Measurements from ENCODE around the gene FILIP1L. TPM values are rescaled to one million over a fixed set of nuclear protein-coding genes. Genes with fewer than 3 reads are reported as not detected.

The FILIP1L gene
- total RNA-seq, 1 experiment from 2014 or later: 0.07 TPM

- Histone ChIP-seq H2BK5ac (ENCODE audit: insufficient read length, low read length) (no peak overlapping the region), H3K79me2 (ENCODE audit: insufficient read depth, low read length) (no peaks in the 10 kb centered on the region)
These were observed 325.1 kb downstream of the FILIP1L start for GRCh38 chr3:99789011-99789721.

More at GRCh38 chr3:99789011-99789721, 325.1 kb downstream of the FILIP1L start:
- Mint-ChIP-seq H3K27ac (no peak overlapping the region), H3K36me3 (ENCODE audit: insufficient read depth in 1 of 3, low read depth in 3 of 3) (no peaks in the 10 kb centered on the region), H3K4me3 (no peak overlapping the region), H3K9me3 (no peaks in the 10 kb centered on the region), H3K27me3 (ENCODE audit: low read depth) (no peaks in the 10 kb centered on the region; the same call in none of the 2 replicates), H3K4me1 (no peaks in the 10 kb centered on the region)
- H3K23ac ChIP-seq (ENCODE audit: insufficient read length, low read depth, low read length): no peak overlapping the region
- no peak overlapping the region for H2BK20ac ChIP-seq (ENCODE audit: low read depth, low read length, poor library complexity, severe bottlenecking)
- no CpG with 5 or more reads among the region's 3 CpGs for WGBS (ENCODE audit: extremely low coverage, insufficient read length, low lambda C conversion rate)
- H3K18ac ChIP-seq (ENCODE audit: insufficient read length, low read depth, low read length): no peak overlapping the region
- no peak overlapping the region for H3K9ac ChIP-seq (ENCODE audit: extremely low read depth, insufficient read length, low read length)
- no peak overlapping the region for H2AK5ac ChIP-seq (ENCODE audit: insufficient read length, low read length)
- no peak overlapping the region for H3K27ac ChIP-seq (ENCODE audit: insufficient read length, low read depth, low read length)
- no peak overlapping the region for H3K56ac ChIP-seq (ENCODE audit: insufficient read length, low read depth, low read length)
- H3K4ac ChIP-seq (ENCODE audit: low read depth, low read length): no peak overlapping the region
- no peak overlapping the region for H3K4me2 ChIP-seq (ENCODE audit: insufficient read depth, insufficient read length, low read length)
- TF ChIP-seq CTCF (conservative IDR thresholded peaks at IDR 0.05): peak; percentile 66
- H2AFZ ChIP-seq (ENCODE audit: low read length): no peak overlapping the region
- H3K27me3 ChIP-seq (ENCODE audit: insufficient read depth, low read length): no peaks in the 10 kb centered on the region
- no peak overlapping the region for H2BK15ac ChIP-seq (ENCODE audit: low read depth, low read length)
- DNase-seq: no peak
- H4K91ac ChIP-seq (ENCODE audit: insufficient read length, low read depth, low read length): no peak overlapping the region
- no peak overlapping the region for H2BK12ac ChIP-seq (ENCODE audit: insufficient read length, low read depth, low read length)
- H4K8ac ChIP-seq (replicated peaks; ENCODE audit: insufficient read length, low read depth, low read length): no peak overlapping the region
- no peaks in the 10 kb centered on the region for H3K23me2 ChIP-seq (ENCODE audit: insufficient read length, low read depth, low read length, poor library complexity, severe bottlenecking)
- no peak overlapping the region for H4K5ac ChIP-seq (ENCODE audit: insufficient read length, low read depth, low read length)
- no peak overlapping the region for H3K14ac ChIP-seq (ENCODE audit: insufficient read depth, low read length)
- no peaks in the 10 kb centered on the region for H3K9me3 ChIP-seq (ENCODE audit: control insufficient read depth, low read depth, low read length)
- H4K20me1 ChIP-seq (ENCODE audit: control insufficient read depth, insufficient read depth, insufficient read length): no peaks in the 10 kb centered on the region
- H3K79me1 ChIP-seq (ENCODE audit: insufficient read depth, low read depth, low read length, poor library complexity, severe bottlenecking): no peaks in the 10 kb centered on the region
- no peak overlapping the region for H2BK120ac ChIP-seq (ENCODE audit: low read depth, low read length, poor library complexity, severe bottlenecking)
- H3T11ph ChIP-seq (ENCODE audit: low read length): no peak overlapping the region
- no peaks in the 10 kb centered on the region for H3K4me1 ChIP-seq (ENCODE audit: insufficient read depth, low read length)

Small RNA genes within 50 kb of the gene (microRNA-seq; reads per million reads assigned to microRNA genes)
- gene MIR3921 (ENCODE audit: borderline microRNAs expressed): not detected

Other genes with a start within 250 kb of the FILIP1L start
- gene TBC1D23, start 146.5 kb upstream of the FILIP1L start, total RNA-seq (2021): 34.7 and 37.1 TPM in 2 replicates
- 26.4 and 26.6 TPM in 2 replicates for gene NIT2, start 220.3 kb upstream of the FILIP1L start, total RNA-seq (2021)